HG03378 (cell line): ENCODE measurements around the gene SEC31A.

ENCODE experiments used
- ATAC-seq: cut with Tn5 transposase; IDR thresholded peaks from one replicate; pipeline ENCODE4 v1.9.1; 2021; ENCODE audit warnings: mild to moderate bottlenecking, moderate library complexity; ENCODE audit not compliant: unreplicated experiment

SEC31A gene

DNA sequence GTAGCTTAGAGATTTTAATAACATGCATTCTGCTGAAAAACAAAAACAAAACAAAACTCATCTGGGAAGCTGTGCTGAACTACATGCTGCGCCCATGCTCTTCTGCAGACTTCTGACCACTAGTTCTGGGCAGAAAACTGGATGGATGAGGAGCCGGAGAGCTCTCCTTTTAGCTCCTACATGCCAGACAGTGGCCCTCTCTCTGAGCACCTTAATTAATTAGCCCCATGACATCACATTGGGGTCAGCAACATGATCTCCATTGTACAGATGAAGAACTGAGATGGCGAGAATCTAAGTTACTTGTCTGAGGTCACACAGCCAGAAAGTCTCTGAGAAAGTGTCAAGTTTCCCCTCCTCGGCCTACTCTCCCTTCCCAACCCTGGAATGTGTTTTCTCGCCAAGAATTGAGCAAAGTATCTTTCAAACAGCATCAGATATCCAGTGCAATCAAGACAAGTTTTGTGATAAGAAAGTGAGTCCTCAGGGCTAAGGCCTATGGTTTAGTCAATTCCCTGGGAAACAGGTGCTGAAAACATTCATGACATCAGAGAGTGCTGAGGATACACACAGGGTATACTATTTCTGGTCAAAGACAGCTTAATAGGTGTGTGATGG, 113.9 kb downstream of the SEC31A start:
- ATAC-seq: no peak

DNA sequence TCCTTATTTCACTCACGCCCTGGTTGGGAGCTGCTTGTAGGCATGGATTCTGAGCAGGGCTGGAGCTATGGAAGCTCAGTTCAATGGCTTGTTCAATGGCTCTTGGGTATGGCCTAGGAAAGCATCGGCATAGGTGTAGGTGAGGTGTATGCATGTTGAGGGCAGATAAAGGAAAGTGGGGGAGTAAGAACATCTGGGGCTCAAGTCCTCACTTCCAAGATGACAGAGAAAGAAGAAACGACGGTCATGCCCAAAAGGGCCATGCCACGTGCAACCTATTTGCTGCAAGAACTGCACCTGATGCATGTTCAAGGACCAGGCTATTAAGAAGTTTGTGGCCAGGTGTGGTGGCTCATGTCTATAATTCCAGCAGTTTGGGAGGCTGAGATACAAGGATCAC, 115.7 kb downstream of the SEC31A start:
- ATAC-seq: no peak

DNA sequence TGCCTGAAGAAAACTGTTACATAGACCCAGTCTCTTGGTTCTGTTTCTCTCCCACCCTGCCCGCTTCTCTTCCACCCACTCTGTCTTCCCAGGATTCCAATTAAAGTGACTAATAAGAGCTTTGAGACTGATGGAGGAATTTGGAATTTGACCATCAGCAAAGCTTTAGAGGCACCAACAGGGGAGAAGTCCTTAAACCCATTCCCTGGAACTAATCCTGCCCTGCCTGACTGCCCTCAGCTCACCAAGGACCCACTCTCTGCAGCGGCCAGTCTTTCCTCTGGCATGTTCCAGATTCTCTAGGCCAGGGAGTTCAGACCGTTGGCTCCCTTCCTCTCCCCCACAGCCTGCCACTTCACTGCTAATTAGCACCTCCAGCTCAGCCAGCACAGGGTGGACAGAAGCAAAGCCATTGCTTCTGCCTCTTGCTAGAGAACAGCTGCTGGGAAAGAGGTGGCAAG, 116.2 kb downstream of the SEC31A start:
- no peak for ATAC-seq

DNA sequence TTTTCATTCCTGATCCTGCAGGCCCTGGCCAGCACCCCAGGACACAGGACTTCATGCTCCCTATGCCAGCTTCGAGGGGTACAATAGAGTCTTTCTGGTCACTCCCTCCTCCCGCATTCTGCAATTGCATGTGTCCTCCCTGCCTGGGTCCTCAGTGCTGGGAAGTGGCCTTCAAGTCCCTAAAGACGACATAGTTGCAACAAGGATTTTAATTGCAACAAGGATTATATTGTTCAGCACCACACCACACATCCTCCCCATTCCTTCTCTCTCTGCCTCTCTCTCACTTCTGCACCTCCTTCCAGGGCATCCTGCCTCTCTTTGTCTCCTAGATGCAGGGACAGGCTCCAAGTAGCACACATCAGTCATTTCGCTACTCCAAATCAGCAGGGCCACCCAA, 117.9 kb downstream of the SEC31A start:
- no peak for ATAC-seq

DNA sequence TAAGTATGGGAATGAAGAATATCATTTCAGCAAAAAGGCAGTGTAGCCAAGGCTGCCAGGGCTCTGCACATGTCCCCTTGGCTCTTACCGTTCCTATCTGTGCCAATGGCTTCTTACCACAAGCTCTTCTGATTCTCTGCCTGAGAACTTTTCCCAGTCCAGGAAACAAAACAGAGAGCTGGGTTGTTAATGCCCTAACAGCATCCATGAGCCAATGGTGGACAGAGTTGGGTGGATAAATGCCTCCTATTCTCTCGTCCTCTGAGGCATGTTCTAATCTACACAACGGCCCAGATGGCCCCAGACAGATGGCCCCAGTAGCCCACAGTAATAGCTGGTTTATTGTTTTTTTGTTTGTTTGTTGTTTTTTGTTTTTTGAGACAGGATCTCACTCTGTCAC, 120.3 kb downstream of the SEC31A start:
- no peak for ATAC-seq
